Activated CD4-positive, alpha-beta T cell treated with anti-CD3 and anti-CD28 coated beads for 4 hours (primary cell): ENCODE data around the gene ZNF414.
A peak's percentile ranks its signal among the peaks of the same experiment; 100 is the strongest.

Source experiments
- DNase-seq, 2 donors: peaks; one replicate each; pipeline ENCODE4 v3.0.0-alpha.2; 2020

ZNF414 gene

DNA sequence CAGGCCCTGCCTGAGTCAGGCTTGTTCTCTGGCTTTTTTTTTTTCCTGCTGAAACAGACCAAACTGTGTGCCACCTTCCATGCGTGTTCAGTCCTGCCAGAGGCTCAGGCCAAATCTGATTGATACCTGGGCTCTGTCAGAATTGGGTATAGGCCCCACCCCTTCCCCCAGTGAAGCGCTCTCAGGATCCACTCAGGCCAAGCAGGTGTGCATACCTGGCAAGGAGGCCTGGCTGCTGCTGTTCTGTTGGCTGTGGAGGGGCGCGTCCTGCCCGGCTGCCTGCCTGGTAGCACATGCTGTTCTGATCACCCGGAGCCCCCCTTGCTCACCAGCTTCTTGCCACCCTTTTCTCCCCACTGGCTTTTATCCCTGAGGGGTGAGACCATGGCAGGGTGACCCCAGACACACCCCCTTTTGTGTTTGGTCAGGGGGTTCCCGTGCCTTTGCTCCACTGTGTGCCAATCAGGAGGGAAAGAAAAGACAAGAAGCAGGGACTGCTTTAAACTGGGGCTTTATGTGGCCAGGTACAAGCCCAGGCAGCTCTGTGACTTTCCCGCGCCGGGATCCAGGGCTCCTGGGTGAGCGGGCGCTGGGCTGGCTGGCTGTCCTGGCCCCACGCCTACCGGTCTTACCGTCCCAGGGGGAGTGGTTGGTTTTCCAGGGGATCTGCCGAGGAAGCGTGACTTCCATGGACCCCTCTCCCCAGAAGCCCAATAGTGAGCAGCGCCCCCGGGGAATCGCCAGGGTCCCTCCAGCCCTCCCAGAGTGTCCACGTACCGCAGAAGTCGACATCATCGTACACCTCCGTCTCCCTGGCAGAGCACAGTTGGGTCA lies 24.2 kb downstream of the ZNF414 start:
- DNase-seq, result no peak

GRCh38 chr19:8488365-8488764 lies 25.6 kb downstream of the ZNF414 start:
- no peak for DNase-seq

DNA sequence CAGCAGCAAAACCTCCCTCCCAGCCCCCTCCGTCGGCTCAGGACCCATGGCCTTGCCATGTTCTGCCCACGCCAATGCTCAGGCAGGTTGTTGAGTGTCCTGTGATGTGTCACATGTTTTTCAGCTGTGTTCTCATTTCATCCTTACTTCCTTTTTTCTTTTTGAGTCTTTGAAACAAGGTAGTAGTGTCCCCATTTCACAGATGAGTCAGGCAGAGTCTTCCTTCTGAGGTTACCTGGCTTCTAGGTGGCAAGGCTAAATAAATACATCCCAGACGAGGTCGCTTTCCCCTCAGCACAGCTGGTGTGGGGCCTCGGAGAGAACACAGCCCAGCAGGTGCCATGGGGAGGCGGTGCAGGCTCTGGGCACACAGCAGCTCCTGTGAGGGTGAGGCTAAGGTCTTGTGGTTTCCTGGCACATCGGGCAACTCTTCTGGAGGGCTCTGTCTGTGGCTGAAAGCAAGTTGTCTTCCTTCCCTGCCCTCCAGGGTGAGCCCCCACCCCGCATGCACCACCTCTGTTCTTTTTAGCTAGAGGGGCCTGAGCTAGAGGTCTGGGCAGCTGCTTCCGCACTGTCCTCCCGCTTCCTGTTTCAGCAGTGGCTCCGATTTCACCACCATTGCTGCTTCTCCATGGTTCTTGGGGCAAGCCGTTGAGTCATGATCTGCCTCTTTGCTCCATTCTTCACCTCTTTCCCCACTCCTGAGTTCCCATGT lies 26.7 kb downstream of the ZNF414 start:
- DNase-seq, result peak; percentile 42 to 49

DNA sequence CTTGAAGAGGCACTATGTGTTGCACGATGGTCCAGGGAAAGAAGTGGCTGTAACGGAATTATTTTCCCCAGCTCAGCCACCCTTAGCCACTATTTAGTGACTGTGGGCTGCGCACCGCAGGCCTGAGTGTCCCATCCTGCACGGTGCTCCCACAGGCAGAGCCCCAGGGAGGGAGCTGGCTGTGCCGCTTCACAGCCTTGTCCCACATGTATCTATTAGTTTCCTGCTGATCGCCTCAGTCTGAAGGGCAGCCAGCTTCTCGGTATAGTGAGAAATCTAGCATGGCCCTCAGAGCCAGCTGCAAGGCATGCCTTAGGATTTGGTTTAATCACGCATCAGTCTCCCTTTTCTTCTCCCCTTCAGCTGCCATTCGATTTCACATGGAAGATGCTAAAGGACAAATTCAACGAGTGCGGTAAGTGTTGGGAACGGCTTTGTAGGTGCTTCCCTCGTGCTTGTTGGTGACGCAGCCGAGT lies 27.3 kb downstream of the ZNF414 start:
- DNase-seq, result no peak

DNA sequence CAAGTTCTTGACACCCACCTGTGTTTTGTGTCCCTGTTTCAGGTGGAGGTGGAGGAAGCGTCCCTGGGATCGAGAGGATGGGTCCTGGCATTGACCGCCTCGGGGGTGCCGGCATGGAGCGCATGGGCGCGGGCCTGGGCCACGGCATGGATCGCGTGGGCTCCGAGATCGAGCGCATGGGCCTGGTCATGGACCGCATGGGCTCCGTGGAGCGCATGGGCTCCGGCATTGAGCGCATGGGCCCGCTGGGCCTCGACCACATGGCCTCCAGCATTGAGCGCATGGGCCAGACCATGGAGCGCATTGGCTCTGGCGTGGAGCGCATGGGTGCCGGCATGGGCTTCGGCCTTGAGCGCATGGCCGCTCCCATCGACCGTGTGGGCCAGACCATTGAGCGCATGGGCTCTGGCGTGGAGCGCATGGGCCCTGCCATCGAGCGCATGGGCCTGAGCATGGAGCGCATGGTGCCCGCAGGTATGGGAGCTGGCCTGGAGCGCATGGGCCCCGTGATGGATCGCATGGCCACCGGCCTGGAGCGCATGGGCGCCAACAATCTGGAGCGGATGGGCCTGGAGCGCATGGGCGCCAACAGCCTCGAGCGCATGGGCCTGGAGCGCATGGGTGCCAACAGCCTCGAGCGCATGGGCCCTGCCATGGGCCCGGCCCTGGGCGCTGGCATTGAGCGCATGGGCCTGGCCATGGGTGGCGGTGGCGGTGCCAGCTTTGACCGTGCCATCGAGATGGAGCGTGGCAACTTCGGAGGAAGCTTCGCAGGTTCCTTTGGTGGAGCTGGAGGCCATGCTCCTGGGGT lies 28.2 kb downstream of the ZNF414 start:
- no peak for DNase-seq

DNA sequence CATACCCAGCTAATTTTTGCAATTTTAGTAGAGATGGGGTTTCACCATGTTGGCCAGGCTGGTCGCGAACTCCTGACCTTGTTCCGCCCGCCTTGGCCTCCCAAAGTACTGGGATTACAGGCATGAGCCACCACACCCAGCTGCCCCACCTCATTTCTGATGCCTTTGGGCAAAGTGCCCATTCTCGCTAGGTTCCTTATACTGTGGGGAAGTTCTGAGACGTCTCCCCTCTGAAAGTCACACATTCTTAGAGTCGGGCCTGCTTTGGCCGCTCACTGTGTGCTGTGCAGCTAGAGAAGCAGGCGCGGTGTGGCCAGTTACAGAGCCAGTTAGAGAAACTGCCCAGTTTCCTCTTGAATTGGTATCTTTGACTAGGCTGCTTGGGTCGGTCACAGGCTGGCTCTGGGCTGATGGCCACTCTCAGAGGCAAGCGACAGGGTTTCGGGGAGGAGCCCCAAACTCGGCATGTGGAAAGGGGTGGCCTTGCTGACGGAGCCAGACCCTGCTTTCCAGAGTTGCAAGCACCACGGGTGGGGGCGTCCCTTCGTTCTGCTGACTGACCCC lies 29.6 kb downstream of the ZNF414 start:
- DNase-seq, result no peak

DNA sequence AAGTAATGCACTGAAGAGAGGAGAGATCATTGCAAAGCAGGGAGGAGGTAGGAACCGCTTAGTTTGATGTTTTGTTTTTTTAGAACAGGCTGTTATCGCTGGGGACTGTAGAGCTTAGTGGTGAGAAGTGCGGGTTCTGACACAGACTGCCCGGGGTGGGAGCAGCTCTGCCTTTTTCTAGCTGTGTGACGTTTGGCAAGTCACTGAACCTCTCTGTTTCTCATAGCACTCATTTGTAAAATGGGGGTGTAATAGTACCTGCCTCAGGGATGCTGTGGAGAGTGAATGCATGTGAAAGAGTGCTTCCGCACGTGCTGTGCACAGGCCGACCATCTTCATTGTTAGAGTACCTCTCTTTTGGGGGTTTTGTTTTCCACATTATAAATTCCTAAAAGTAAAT lies 30.8 kb downstream of the ZNF414 start:
- DNase-seq, result no peak

DNA sequence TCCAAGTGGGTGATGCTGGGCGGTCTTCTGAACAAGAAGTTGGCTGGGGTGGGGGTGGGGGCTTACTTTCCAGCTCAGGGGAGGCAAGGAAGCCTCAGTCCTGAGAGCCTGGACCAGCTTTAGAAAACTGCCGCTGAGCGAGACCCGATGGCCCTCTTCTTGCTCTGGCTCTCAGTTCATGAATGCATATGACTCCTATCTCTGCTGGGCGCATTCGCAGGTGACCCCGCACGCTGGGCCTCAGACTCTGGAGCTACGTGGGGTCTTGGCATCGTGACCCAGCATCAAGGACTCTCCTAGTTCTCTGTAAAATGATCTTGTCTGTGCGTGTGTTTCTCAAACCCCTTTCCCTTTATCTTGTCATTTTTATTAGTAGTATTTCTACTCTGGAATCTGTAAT lies 31.3 kb downstream of the ZNF414 start:
- no peak for DNase-seq

DNA sequence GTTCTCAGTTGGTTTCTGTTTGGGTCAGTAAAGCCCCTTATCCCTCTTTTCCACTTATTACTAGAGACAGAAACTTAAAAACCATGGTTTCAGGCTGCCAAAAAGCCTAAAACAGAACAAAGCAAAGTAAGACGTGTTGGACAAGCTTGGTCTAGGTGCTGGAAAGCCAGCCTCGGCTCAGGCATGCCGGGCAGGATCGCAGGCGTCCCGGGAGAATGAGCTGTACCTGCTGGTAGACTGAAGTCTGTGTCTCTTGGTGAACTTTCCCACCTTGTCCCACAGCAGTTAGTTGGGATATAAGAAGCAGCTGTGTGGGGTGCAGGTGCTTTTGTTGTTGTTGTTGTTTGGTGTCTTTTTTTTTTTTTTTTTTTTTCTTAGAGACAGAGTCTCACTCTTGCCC lies 32.4 kb downstream of the ZNF414 start:
- DNase-seq, result no peak

DNA sequence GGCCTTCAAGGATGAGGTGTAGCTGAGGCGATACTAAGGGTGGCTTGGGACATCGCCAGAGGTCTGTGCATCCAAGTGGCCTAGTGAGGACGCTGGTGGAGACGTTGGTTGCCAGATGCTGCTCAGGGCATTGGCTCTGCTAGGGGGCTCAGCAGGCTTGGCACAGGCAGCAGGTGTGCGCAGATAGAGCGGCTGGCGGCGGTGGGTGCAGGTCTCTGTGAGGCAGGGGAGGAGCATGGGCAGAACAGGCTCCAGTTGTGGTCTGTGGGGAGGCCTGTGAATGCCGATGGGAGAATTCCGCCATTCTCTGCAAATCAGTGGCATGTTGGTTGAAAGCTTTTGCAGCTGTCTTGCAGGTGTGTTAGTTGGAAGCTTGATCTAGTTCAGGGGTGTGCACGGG lies 32.8 kb downstream of the ZNF414 start:
- no peak for DNase-seq

GRCh38 chr19:8478598-8478997 lies 35.4 kb downstream of the ZNF414 start:
- no peak for DNase-seq

GRCh38 chr19:8477889-8478288 lies 36.1 kb downstream of the ZNF414 start:
- DNase-seq, result no peak

GRCh38 chr19:8476524-8476923 lies 37.4 kb downstream of the ZNF414 start:
- no peak for DNase-seq

DNA sequence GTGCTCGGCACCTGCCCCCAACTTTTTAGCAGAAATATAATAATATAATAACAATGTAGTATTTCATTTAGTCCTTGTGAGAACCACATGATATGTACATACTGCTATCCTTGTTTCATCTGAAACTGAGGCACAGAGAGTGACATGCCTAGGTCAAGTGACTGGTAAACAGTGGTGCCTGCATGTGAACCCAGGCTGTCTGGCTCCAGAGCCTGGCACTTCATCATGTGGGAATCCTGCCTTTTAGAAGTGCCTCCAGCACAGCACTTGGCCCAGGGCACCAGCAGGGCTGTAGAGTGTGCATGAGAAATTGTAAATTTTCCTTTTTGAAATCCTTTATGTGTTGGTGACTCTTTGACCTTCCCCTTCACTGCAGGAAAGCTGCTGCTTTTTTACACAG lies 39.0 kb downstream of the ZNF414 start:
- DNase-seq, result no peak

GRCh38 chr19:8473648-8474476 lies 40.1 kb downstream of the ZNF414 start:
- no peak for DNase-seq

GRCh38 chr19:8469613-8470368 lies 44.2 kb downstream of the ZNF414 start:
- DNase-seq, result no peak

GRCh38 chr19:8468761-8469373 lies 45.1 kb downstream of the ZNF414 start:
- DNase-seq, result no peak

DNA sequence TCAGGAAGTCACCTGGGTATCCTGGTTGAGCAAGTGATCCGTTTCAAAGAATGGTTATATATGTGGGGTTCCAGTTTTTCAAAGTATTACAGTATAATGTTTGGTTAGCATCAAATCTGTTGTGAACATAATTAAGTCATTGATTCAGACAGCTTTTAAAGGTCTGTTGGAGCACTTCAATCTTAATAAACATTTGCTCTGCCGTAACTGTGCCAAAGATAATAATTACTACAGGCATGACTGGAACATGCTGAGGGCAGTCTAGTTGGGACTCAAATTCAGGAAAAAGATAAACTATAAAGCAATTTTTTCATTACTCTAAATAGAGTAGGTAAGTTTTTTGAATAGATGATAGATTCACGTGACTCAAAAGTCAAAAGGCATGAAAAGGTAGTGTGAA lies 45.8 kb downstream of the ZNF414 start:
- DNase-seq, result no peak

GRCh38 chr19:8466018-8466417 lies 47.9 kb downstream of the ZNF414 start:
- DNase-seq, result no peak

GRCh38 chr19:8463365-8463764 lies 50.6 kb downstream of the ZNF414 start:
- no peak for DNase-seq

DNA sequence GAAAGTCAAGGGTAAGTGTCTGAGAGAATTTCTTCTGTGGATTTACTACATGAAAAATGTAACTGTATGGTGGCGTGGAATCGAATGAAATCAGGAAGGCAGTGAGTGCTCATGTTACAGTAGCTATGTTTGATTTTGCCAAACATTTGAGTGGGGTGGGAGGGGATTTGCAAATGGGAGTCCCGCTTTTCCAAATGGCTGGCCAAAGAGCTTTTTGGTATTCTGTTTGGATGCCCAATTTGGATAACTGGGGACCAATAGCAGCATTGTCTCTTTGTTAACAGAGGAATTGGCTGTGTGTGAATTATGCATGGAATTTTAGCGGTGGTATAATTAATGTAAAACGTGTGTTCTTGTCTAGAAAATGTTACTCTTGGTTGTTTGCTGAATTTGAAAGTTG lies 51.4 kb downstream of the ZNF414 start:
- no peak for DNase-seq
